H1 (cell line): ENCODE data around the gene SERPINB5. TPM values are rescaled to one million over a fixed set of nuclear protein-coding genes. Genes with fewer than 3 reads are reported as not detected.

Experiments used
- BCL11A ChIP-seq, 2 experiments: IDR thresholded peaks; one replicate each; pipeline ENCODE4 v1.6.1; 2011; ENCODE audit warnings: low read depth in 2 of 2, low read length in 2 of 2, mild to moderate bottlenecking in 2 of 2
- CBX8 ChIP-seq: fragments of 300-800, 300-1000 bp; sonication (generic); IDR thresholded peaks from 2 replicates; pipeline ENCODE4 v1.7.1; 2016; ENCODE audit warnings: low read depth, low read length, borderline replicate concordance
- CREB1 ChIP-seq: IDR thresholded peaks from 2 replicates; pipeline ENCODE4 v1.6.1; 2012; ENCODE audit warnings: inconsistent platforms
- CTBP2 ChIP-seq: IDR thresholded peaks from 2 replicates; pipeline ENCODE4 v1.7.0; 2011; ENCODE audit warnings: borderline replicate concordance, mild to moderate bottlenecking, moderate library complexity, mixed read lengths, low read length; ENCODE audit not compliant: insufficient read depth, insufficient read length
- EP300 ChIP-seq, 2 experiments: IDR thresholded peaks; 1 replicate in 1 of 2; 2 replicates in 1 of 2; pipeline ENCODE4 v1.6.1; 2011 to 2012; ENCODE audit warnings: low read depth in 2 of 2, low read length in 2 of 2, mild to moderate bottlenecking in 2 of 2, borderline replicate concordance in 1 of 2, inconsistent platforms in 1 of 2, moderate library complexity in 1 of 2
- EZH2 ChIP-seq: fragments of 200-600 bp; sonication (generic); IDR thresholded peaks from 2 replicates; pipeline ENCODE4 v1.7.1; 2012; ENCODE audit warnings: low read depth, mild to moderate bottlenecking, moderate library complexity, low read length, inconsistent platforms; ENCODE audit not compliant: severe bottlenecking
- JUND ChIP-seq: IDR thresholded peaks from 2 replicates; pipeline ENCODE4 v1.6.1; 2011; ENCODE audit warnings: mild to moderate bottlenecking, improper control_type of control experiment, low read length
- KDM4A ChIP-seq: IDR thresholded peaks from one replicate; pipeline ENCODE4 v1.7.1; 2012; ENCODE audit warnings: low read depth, mild to moderate bottlenecking, moderate library complexity, low read length, inconsistent platforms; ENCODE audit not compliant: severe bottlenecking
- MAFK ChIP-seq: IDR thresholded peaks from 2 replicates; pipeline ENCODE4 v1.6.1; 2012; ENCODE audit warnings: low read depth, mild to moderate bottlenecking, improper control_type of control experiment, low read length
- NRF1 ChIP-seq: IDR thresholded peaks from 2 replicates; pipeline ENCODE4 v1.6.1; 2011; ENCODE audit warnings: mild to moderate bottlenecking, low read depth, low read length, improper control_type of control experiment
- POLR2AphosphoS5 ChIP-seq: IDR thresholded peaks from 2 replicates; pipeline ENCODE4 v1.6.1; 2011; ENCODE audit warnings: low read depth, low read length
- RFX5 ChIP-seq: IDR thresholded peaks from 2 replicates; pipeline ENCODE4 v1.6.1; 2011; ENCODE audit warnings: low read depth, low read length, improper control_type of control experiment, borderline replicate concordance
- SP2 ChIP-seq: IDR thresholded peaks from 2 replicates; pipeline ENCODE4 v1.6.1; 2012; ENCODE audit warnings: mild to moderate bottlenecking, low read length, inconsistent platforms
- SP4 ChIP-seq: IDR thresholded peaks from 2 replicates; pipeline ENCODE4 v1.6.1; 2012; ENCODE audit warnings: low read length, inconsistent platforms
- SRF ChIP-seq: IDR thresholded peaks from 2 replicates; pipeline ENCODE4 v1.6.1; 2011; ENCODE audit warnings: mild to moderate bottlenecking, low read depth, low read length, moderate library complexity
- SUZ12 ChIP-seq: fragments of 200-600 bp; sonication (generic); IDR thresholded peaks from 2 replicates; pipeline ENCODE4 v1.6.1; 2012; ENCODE audit warnings: mild to moderate bottlenecking, inconsistent platforms, low read length, moderate library complexity, mixed read lengths
- YY1 ChIP-seq: IDR thresholded peaks from 2 replicates; pipeline ENCODE4 v1.6.1; 2011; ENCODE audit warnings: low read depth, mild to moderate bottlenecking, low read length
- polyA plus RNA-seq, 7 experiments: library from polyadenylated mRNA; depleted of rRNA in 3 of 7; stranded (reverse) in 5 of 7; unstranded in 2 of 7; fragments of >200 nt in 5 of 7; fragments of 200-250 nt in 2 of 7; gene quantifications; 1 replicate in 5 of 7; 2 replicates in 1 of 7; 4 replicates in 1 of 7; pipeline versions ENCODE4 v1.2.1 to v1.2.3, GENCODE V29; 2011 to 2013; ENCODE audit warnings: missing spikeins in 2 of 7, mixed read lengths in 2 of 7
- total RNA-seq: library from RNA; stranded (reverse); fragmentation: NEBNext Ultra II Directional; extraction: Animal tissue kit (Norgen Biotek cat#: 25700); gene quantifications from 2 replicates; pipeline ENCODE4 v1.2.1, GENCODE V29; 2021
- TF ChIP-seq, protein P1 (sequence below), 3 experiments: IDR thresholded peaks; 1 replicate in 2 of 3; 2 replicates in 1 of 3; pipeline versions ENCODE4 v1.5.1 to v1.6.1; 2011; ENCODE audit warnings: low read length in 3 of 3, mild to moderate bottlenecking in 3 of 3, inconsistent platforms in 2 of 3, low read depth in 1 of 3, moderate library complexity in 1 of 3; ENCODE audit not compliant: insufficient read depth in 1 of 3; ENCODE audit errors: control extremely low read depth in 1 of 3
- TF ChIP-seq, protein P2 (sequence below): IDR thresholded peaks from 2 replicates; pipeline ENCODE4 v1.6.1; 2012; ENCODE audit warnings: inconsistent platforms
- TF ChIP-seq, protein P3 (sequence below): IDR thresholded peaks from 2 replicates; pipeline ENCODE4 v1.6.1; 2011; ENCODE audit warnings: low read length, improper control_type of control experiment

Gene SERPINB5
- total and polyA plus RNA-seq, 2 of the 8 experiments (the other 6 are each of a cell fraction or from before 2014, with no cell fraction given) = 0.03 TPM; not detected in 1

DNA sequence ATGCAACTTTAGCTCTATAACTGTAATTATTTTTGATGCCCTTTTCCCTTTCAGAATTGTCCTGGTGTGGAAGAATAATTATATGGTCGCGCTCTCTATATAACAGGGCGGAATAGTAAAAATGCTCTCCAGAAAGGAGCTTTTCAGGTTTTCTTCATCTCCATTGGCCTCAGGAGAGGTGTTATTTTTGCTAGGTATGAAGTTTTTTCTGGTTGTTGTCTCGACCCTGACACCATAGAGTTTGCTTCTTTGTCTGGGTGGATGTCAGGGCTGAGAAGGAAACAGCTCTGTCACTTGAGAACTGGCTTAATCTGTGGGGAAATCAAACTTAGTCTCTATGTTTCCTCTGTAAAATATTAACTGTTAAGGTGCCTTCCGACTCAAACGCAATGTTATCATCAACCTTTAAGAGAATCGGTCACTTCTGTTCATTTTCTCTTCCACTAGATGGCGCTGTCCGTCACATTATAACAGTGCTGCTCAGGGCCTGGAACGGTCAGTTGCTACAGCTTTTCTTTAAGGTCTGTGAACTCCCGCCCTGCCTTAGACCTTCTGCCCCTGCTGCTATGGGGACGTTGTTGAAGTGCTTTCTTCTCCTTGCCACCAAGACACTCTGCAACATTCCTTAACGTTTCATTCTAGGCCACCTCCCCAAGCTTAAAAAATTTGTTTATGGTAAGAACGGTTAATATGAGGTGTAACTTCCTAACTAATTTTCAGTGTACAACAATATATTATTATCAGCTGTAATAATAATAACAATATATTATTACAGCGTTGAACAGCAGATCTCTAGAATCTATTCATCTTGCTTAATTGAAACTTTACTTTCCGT, 41.6 kb downstream of the SERPINB5 start (continued):
- TF ChIP-seq SRF = no peak
- no peak for TF ChIP-seq NRF1
- no peak for TF ChIP-seq SP4
- TF ChIP-seq EZH2 = no peak
- TF ChIP-seq KDM4A = no peak
- no peak for TF ChIP-seq BCL11A (IDR thresholded peaks at IDR 0.05; ENCODE audit: low read depth in 2 of 2, low read length in 2 of 2)
- TF ChIP-seq CTBP2 = no peak
- TF ChIP-seq SP2 = no peak
- peak in 1 of 2 experiments; percentile 32; a peak in 1 of 3 replicates for TF ChIP-seq EP300 (IDR thresholded peaks at IDR 0.05; ENCODE audit: borderline replicate concordance in 1 of 2, low read depth in 2 of 2, low read length in 2 of 2)
- no peak for TF ChIP-seq CREB1
- no peak for TF ChIP-seq SUZ12
- no peak for TF ChIP-seq MAFK
- no peak for TF ChIP-seq CBX8
- TF ChIP-seq, protein P1, sequence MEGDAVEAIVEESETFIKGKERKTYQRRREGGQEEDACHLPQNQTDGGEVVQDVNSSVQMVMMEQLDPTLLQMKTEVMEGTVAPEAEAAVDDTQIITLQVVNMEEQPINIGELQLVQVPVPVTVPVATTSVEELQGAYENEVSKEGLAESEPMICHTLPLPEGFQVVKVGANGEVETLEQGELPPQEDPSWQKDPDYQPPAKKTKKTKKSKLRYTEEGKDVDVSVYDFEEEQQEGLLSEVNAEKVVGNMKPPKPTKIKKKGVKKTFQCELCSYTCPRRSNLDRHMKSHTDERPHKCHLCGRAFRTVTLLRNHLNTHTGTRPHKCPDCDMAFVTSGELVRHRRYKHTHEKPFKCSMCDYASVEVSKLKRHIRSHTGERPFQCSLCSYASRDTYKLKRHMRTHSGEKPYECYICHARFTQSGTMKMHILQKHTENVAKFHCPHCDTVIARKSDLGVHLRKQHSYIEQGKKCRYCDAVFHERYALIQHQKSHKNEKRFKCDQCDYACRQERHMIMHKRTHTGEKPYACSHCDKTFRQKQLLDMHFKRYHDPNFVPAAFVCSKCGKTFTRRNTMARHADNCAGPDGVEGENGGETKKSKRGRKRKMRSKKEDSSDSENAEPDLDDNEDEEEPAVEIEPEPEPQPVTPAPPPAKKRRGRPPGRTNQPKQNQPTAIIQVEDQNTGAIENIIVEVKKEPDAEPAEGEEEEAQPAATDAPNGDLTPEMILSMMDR (IDR thresholded peaks at IDR 0.05; ENCODE audit: control extremely low read depth in 1 of 3, insufficient read depth in 1 of 3, low read depth in 1 of 3, low read length in 3 of 3) = peak in 2 of 3 experiments; percentile 80 to 86; a peak in 3 of 4 replicates
- TF ChIP-seq, protein P2, sequence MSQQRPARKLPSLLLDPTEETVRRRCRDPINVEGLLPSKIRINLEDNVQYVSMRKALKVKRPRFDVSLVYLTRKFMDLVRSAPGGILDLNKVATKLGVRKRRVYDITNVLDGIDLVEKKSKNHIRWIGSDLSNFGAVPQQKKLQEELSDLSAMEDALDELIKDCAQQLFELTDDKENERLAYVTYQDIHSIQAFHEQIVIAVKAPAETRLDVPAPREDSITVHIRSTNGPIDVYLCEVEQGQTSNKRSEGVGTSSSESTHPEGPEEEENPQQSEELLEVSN = no peak
- TF ChIP-seq JUND = no peak
- no peak for TF ChIP-seq POLR2AphosphoS5
- 0 out of 2 replicates have a peak, but pooled peaks have one; percentile 11 for TF ChIP-seq YY1
- TF ChIP-seq, protein P3, sequence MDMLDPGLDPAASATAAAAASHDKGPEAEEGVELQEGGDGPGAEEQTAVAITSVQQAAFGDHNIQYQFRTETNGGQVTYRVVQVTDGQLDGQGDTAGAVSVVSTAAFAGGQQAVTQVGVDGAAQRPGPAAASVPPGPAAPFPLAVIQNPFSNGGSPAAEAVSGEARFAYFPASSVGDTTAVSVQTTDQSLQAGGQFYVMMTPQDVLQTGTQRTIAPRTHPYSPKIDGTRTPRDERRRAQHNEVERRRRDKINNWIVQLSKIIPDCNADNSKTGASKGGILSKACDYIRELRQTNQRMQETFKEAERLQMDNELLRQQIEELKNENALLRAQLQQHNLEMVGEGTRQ = no peak
- TF ChIP-seq RFX5 = no peak
